ENCODE data around the gene SUGCT. TPM values are rescaled to one million over a fixed set of nuclear protein-coding genes. Genes with fewer than 3 reads are reported as not detected.

The SUGCT gene
- total RNA-seq, 4 donors from 2014 or later, result 0.83 to 7.1 (median 3.2) TPM

- DNase-seq, result no peak
- intact Hi-C loops (cut with DNase I), result no loop called here
- Histone ChIP-seq H3K27ac (no peak overlapping the region), H3K4me3 (no peak overlapping the region), H3K9me3 (no peaks in the 10 kb centered on the region), H3K4me1 (no peaks in the 10 kb centered on the region), H3K36me3 (no peaks in the 10 kb centered on the region), H3K27me3 (no peaks in the 10 kb centered on the region)
- no peak for TF ChIP-seq CTCF (IDR thresholded peaks at IDR 0.05)
- no peak for TF ChIP-seq POLR2A (IDR thresholded peaks at IDR 0.05)
- 66 to 80% methylated on average over 2 of the region's 2 CpGs for WGBS, 2 donors
Observed at GRCh38 chr7:40276061-40276460, 141.3 kb downstream of the SUGCT start.

- Histone ChIP-seq H3K27ac (no peak overlapping the region), H3K4me3 (no peak overlapping the region), H3K27me3 (no peaks in the 10 kb centered on the region), H3K36me3 (no peaks in the 10 kb centered on the region), H3K9me3 (peaks cover 0 to 7% (median 0%) of the 10 kb centered on the region in 3 donors), H3K4me1 (no peaks in the 10 kb centered on the region)
- no peak for DNase-seq
- no peak for TF ChIP-seq POLR2A (IDR thresholded peaks at IDR 0.05)
- TF ChIP-seq CTCF (IDR thresholded peaks at IDR 0.05), result no peak
- 43 to 48% methylated on average over 2 of the region's 2 CpGs for WGBS, 2 donors
- intact Hi-C loops (cut with DNase I), result no loop called here
Observed at GRCh38 chr7:40279991-40280390, 145.2 kb downstream of the SUGCT start.

GRCh38 chr7:40282858-40283257 is 148.1 kb downstream of the SUGCT start:
- no peak for DNase-seq
- Histone ChIP-seq H3K4me3 (no peak overlapping the region), H3K36me3 (no peaks in the 10 kb centered on the region), H3K4me1 (no peaks in the 10 kb centered on the region), H3K27me3 (no peaks in the 10 kb centered on the region), H3K27ac (no peak overlapping the region), H3K9me3 (peaks cover 0 to 7% (median 0%) of the 10 kb centered on the region in 3 donors)
- WGBS, 2 donors, result 66 to 78% methylated on average over 2 of the region's 2 CpGs
- intact Hi-C loops (cut with DNase I), result no loop called here
- TF ChIP-seq CTCF (IDR thresholded peaks at IDR 0.05) (no peak), POLR2A (IDR thresholded peaks at IDR 0.05) (no peak)

- H3K27me3 ChIP-seq, result no peaks in the 10 kb centered on the region
- no peak for DNase-seq
- 69 to 79% methylated on average over 1 to 4 of the region's 6 CpGs for WGBS, 2 donors
- H3K27ac ChIP-seq, result no peak overlapping the region
- intact Hi-C loops (cut with DNase I), result no loop called here
- H3K9me3 ChIP-seq, result peaks cover 0 to 7% (median 0%) of the 10 kb centered on the region in 3 donors
- no peaks in the 10 kb centered on the region for H3K36me3 ChIP-seq
- no peak for TF ChIP-seq CTCF (IDR thresholded peaks at IDR 0.05)
- TF ChIP-seq POLR2A (IDR thresholded peaks at IDR 0.05), result no peak
- no peak overlapping the region for H3K4me3 ChIP-seq
- H3K4me1 ChIP-seq, result no peaks in the 10 kb centered on the region
Observed at GRCh38 chr7:40283391-40283790, 148.6 kb downstream of the SUGCT start.

GRCh38 chr7:40288827-40289226 is 154.0 kb downstream of the SUGCT start:
- TF ChIP-seq POLR2A (IDR thresholded peaks at IDR 0.05) (no peak), CTCF (IDR thresholded peaks at IDR 0.05) (no peak)
- no peak for DNase-seq
- WGBS, 2 donors, result 67 to 72% methylated on average over 2 of the region's 2 CpGs
- Histone ChIP-seq H3K27ac (no peak overlapping the region), H3K36me3 (no peaks in the 10 kb centered on the region), H3K9me3 (no peaks in the 10 kb centered on the region), H3K4me3 (no peak overlapping the region), H3K27me3 (no peaks in the 10 kb centered on the region), H3K4me1 (no peaks in the 10 kb centered on the region)
- intact Hi-C loops (cut with DNase I), result no loop called here
